ENCODE measurements around the gene DNM1L.

DNA sequence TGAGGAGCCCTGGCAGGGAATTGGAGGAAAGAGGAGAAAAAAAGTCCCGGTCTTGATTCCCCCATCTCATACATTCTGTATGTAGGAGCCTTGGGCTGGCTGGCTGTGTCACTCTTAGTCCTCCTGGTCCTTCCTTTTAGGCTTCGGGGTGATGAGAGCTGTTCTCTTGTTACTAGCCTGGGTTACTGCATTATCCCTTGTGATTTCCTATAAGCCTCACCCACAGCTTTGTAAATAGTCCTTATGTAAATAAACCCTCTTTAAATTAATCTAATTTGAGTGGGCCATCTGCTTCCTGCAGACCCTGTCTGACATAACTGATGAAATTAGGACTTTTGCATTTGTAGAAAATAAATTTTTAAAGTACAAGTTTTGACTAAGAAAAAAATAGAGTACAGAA, 19.2 kb downstream of the DNM1L start:
- TF ChIP-seq CTCF (IDR thresholded peaks at IDR 0.05; ENCODE audit: insufficient read depth, low read length): no peak
- no peak for TF ChIP-seq POLR2AphosphoS5 (IDR thresholded peaks at IDR 0.05; ENCODE audit: low read depth)
- no peak for TF ChIP-seq GABPA (IDR thresholded peaks at IDR 0.05; ENCODE audit: low read depth)
- no peak for TF ChIP-seq SPI1 (IDR thresholded peaks at IDR 0.05; ENCODE audit: borderline replicate concordance, low read depth)
- TF ChIP-seq, protein P1, sequence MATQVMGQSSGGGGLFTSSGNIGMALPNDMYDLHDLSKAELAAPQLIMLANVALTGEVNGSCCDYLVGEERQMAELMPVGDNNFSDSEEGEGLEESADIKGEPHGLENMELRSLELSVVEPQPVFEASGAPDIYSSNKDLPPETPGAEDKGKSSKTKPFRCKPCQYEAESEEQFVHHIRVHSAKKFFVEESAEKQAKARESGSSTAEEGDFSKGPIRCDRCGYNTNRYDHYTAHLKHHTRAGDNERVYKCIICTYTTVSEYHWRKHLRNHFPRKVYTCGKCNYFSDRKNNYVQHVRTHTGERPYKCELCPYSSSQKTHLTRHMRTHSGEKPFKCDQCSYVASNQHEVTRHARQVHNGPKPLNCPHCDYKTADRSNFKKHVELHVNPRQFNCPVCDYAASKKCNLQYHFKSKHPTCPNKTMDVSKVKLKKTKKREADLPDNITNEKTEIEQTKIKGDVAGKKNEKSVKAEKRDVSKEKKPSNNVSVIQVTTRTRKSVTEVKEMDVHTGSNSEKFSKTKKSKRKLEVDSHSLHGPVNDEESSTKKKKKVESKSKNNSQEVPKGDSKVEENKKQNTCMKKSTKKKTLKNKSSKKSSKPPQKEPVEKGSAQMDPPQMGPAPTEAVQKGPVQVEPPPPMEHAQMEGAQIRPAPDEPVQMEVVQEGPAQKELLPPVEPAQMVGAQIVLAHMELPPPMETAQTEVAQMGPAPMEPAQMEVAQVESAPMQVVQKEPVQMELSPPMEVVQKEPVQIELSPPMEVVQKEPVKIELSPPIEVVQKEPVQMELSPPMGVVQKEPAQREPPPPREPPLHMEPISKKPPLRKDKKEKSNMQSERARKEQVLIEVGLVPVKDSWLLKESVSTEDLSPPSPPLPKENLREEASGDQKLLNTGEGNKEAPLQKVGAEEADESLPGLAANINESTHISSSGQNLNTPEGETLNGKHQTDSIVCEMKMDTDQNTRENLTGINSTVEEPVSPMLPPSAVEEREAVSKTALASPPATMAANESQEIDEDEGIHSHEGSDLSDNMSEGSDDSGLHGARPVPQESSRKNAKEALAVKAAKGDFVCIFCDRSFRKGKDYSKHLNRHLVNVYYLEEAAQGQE (IDR thresholded peaks at IDR 0.05; ENCODE audit: insufficient replicate concordance, low read depth): no peak
